Measurements from ENCODE around the gene QRFP.

GRCh38 chr9:130890870-130891687 lies 5.5 kb downstream of the QRFP start:
- no peak for TF ChIP-seq CTCF (IDR thresholded peaks at IDR 0.05)
- no peak for TF ChIP-seq POLR2A (IDR thresholded peaks at IDR 0.05)
